ENCODE measurements around the gene SLC35E2B.
"Not testable (repeated sequence)": the region's sequence is repeated elsewhere in the genome, so short reads cannot be mapped to it uniquely, and the experiment has no call there.

GRCh38 chr1:1707897-1708296 lies 15.3 kb upstream of the SLC35E2B start:
- TF ChIP-seq, protein P1, sequence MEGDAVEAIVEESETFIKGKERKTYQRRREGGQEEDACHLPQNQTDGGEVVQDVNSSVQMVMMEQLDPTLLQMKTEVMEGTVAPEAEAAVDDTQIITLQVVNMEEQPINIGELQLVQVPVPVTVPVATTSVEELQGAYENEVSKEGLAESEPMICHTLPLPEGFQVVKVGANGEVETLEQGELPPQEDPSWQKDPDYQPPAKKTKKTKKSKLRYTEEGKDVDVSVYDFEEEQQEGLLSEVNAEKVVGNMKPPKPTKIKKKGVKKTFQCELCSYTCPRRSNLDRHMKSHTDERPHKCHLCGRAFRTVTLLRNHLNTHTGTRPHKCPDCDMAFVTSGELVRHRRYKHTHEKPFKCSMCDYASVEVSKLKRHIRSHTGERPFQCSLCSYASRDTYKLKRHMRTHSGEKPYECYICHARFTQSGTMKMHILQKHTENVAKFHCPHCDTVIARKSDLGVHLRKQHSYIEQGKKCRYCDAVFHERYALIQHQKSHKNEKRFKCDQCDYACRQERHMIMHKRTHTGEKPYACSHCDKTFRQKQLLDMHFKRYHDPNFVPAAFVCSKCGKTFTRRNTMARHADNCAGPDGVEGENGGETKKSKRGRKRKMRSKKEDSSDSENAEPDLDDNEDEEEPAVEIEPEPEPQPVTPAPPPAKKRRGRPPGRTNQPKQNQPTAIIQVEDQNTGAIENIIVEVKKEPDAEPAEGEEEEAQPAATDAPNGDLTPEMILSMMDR (conservative IDR thresholded peaks at IDR 0.05; ENCODE audit: low read length) = not testable (repeated sequence)
- TF ChIP-seq EZH2phosphoT487 (IDR thresholded peaks at IDR 0.05; ENCODE audit: borderline replicate concordance) = not testable (repeated sequence)
